NCI-H526 (cell line): ENCODE results near the gene OBP2B.
A peak's percentile ranks its signal among the peaks of the same experiment; 100 is the strongest.
"Not testable (repeated sequence)": the region's sequence is repeated elsewhere in the genome, so short reads cannot be mapped to it uniquely, and the experiment has no call there.

Experiments used
- DNase-seq, 2 experiments: peaks; one replicate each; lab custom pipeline; 2025; lab: John Stamatoyannopoulos, UW

The OBP2B gene

GRCh38 chr9:133208880-133209300 is at the start of gene OBP2B:
Gene OBP2B, minus strand, starts transcription at chr9:133209250. Its CDS starts 51 bp downstream, at chr9:133209199.
- DNase-seq, result not testable (repeated sequence)

GRCh38 chr9:133258061-133259015 is 49.3 kb upstream of the OBP2B start:
- DNase-seq, result no peak

- no peak for DNase-seq
These were observed 48.5 kb upstream of the OBP2B start for GRCh38 chr9:133257465-133257956.

- no peak for DNase-seq
These were observed 47.6 kb upstream of the OBP2B start for GRCh38 chr9:133256686-133257091.

GRCh38 chr9:133256136-133256461 is 47.0 kb upstream of the OBP2B start:
- DNase-seq, result no peak

GRCh38 chr9:133255371-133256135 is 46.5 kb upstream of the OBP2B start:
- no peak for DNase-seq

- DNase-seq, result no peak
These were observed 45.4 kb upstream of the OBP2B start for GRCh38 chr9:133254471-133254870.

- DNase-seq, result no peak
These were observed 44.2 kb upstream of the OBP2B start for GRCh38 chr9:133253268-133253667.

- no peak for DNase-seq
These were observed 43.4 kb upstream of the OBP2B start for GRCh38 chr9:133252301-133253020.

- DNase-seq, result no peak
These were observed 42.7 kb upstream of the OBP2B start for GRCh38 chr9:133251773-133252172.

- DNase-seq, result not testable (repeated sequence)
These were observed 42.2 kb upstream of the OBP2B start for GRCh38 chr9:133251221-133251620.

GRCh38 chr9:133250741-133251170 is 41.7 kb upstream of the OBP2B start:
- no peak for DNase-seq

- no peak for DNase-seq
These were observed 40.3 kb upstream of the OBP2B start for GRCh38 chr9:133249337-133249736.

- DNase-seq, result no peak
These were observed 39.8 kb upstream of the OBP2B start for GRCh38 chr9:133248726-133249295.

- DNase-seq, result no peak
These were observed 38.6 kb upstream of the OBP2B start for GRCh38 chr9:133247632-133248031.

- DNase-seq, result no peak
These were observed 37.9 kb upstream of the OBP2B start for GRCh38 chr9:133246991-133247390.

GRCh38 chr9:133246562-133246961 is 37.5 kb upstream of the OBP2B start:
- no peak for DNase-seq

GRCh38 chr9:133242991-133243390 is 33.9 kb upstream of the OBP2B start:
- DNase-seq, result no peak

- DNase-seq, result no peak
These were observed 33.2 kb upstream of the OBP2B start for GRCh38 chr9:133242241-133242640.

- no peak for DNase-seq
These were observed 30.6 kb upstream of the OBP2B start for GRCh38 chr9:133239533-133240090.

- DNase-seq, result peak in 1 of 2 experiments; percentile 54
These were observed 29.9 kb upstream of the OBP2B start for GRCh38 chr9:133238851-133239532.
